Stimulated activated naive CD8-positive, alpha-beta T cell treated with anti-CD3 and anti-CD28 coated beads, Interleukin-15, Interleukin-2, amounts not matched to agents 100 U/mL and 50 U/mL, for 24 hours (primary cell): ENCODE measurements around the gene P2RX2.

Experiments used
- ATAC-seq: fragments of 150-1000 bp; cut with Tn5 transposase; one replicate; pipeline ENCODE4 v1.10.0; 2021
- DNase-seq: peaks from one replicate; pipeline ENCODE4 v3.0.0; 2021

The P2RX2 gene

GRCh38 chr12:132618683-132619043 lies at the start of gene P2RX2:
Gene P2RX2 (plus strand): TSS chr12:132618776. CDS start chr12:132618817, 41 bp downstream.
- no peak for DNase-seq
- no peak for ATAC-seq

GRCh38 chr12:132568826-132569480 lies 49.6 kb upstream of the P2RX2 start:
- no peak for ATAC-seq
- DNase-seq: no peak

DNA sequence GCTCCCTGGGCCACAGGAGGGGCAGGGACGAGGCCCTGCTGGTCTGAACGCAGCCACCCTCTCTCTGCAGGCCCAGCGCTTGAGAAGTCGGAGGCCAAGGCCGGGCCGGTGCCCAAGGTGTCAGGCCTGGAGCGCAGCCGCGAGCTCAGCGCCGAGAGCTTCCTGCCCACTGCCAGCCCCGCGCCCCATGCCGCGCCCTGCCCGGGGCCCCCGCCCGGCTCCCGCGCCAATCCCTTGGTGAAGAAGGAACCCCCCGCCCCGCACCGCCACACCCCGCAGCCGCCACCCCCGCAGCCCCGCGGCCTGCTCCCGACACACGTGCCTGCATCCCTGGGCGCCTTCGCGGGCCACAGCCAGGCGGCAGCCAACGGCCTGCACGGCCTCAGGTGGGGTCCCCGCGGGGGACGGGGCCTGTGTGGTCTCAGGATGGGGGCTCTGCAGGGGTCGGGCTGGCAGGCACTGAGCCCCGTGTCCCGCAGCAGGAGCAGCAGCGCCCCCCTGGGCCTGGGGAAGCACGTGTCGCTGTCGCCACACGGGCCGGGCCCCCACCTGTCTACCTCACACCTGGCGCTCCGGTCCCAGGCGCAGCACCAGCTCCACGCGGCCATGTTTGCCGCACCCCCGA lies 48.6 kb upstream of the P2RX2 start:
- ATAC-seq: no peak
- DNase-seq: no peak

DNA sequence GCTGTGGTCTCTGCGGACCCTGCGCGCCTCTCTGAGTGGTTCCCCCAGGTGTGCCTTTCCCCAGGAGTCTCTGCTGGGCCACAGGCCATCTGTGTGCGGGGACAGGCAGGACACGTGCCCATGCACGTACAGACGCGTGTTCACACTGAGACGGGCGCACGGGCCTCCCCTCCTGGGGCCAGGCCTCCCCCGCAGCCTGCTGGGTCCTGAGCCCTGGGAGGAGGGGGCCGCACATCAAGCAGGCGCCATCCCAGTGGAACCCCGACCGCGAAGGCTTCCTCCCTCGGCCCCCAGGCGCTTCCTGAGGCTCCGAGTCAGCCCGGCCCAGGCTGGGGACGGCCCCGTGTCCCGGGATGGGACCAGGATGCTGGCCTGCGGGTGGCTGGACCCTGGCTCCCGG lies 47.9 kb upstream of the P2RX2 start:
- ATAC-seq: no peak

GRCh38 chr12:132571051-132571450 lies 47.5 kb upstream of the P2RX2 start:
- DNase-seq: no peak
- no peak for ATAC-seq

More for the DNA sequence above, 47.9 kb upstream of the P2RX2 start:
- DNase-seq: no peak

DNA sequence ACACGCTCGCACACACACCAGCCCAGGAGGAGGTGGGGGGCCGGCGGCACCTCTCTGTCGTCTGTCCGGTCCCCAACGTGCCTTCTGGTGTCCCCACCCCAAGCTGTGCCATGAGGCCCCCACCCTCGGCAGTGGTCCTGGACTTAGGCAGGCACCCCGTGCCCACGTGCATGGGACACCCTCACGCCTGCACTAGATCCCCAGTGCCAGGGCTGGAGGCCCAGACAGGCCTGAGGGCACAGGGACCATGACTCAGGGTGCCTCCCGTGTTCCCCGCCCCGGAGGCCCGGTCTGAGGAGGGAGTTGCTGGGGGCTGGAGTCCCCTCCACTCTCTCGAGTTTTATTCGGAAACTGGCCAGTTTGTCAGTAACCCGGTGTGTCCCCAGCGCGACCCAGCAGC lies 47.0 kb upstream of the P2RX2 start:
- ATAC-seq (no peak), DNase-seq (no peak)

DNA sequence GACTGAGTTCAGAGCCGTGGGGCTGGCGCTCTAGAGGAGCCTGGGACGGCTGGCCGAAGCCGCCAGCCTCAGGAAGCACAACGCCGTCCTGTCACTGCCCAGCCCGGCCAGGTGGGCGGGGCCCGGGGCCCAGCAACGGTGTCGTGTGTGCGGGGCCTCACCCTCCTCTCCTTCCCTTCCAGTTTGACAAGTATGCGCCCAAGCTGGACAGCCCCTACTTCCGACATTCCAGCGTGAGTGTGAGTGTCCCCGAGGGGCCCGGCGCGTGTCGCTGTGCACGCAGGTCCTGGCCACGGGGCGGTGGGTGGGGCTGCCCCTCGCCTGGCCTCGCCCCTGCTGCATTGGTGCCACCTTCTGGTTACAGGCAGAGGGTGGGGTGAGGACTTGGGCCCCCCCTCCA lies 46.5 kb upstream of the P2RX2 start:
- ATAC-seq: no peak

DNA sequence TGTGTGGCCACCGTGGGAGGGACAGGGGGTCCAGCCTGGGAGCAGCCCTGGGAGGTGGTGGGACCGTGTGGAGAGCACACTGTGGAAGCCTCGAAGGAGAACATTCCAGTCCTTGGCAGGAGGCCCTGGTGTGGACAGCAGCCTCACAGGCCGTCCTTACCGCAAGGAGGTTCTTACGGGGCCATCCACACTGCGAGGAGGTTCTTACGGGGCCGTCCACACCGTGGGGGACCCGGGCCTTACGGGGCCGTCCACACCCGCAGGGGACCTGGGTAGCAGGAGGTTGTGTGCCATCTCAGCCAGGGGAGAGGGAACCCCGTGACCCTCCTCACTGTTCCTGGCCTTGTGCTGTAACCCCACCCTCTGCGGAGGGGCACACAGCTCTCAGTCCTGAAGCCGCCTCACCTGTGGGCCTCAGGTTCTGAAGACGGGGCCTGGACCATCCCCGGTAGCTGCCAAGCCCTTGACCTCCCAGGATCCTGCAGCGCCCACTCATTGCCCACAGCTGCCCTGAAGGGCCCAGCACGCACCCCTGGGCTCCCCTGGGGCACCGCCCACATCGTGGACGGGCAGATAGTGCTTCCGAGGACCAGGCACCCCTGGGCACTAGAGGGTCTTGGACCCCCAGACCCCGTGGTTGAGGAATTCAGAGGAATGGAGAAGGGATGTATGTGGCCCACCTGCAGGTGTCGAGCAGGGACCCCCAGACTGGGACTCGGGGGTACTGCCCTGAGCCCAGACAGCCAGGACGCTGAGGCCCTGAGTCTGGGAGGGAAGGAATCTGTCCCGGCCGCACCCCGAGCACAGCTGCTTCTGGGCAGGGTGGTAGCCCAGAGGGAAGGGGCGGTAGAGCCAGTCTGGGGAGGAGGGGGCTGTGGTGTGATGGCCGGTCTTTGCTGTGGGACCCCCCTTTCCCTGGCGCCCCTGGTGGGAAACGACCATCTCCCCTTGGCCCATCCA lies 45.5 kb upstream of the P2RX2 start:
- ATAC-seq (no peak), DNase-seq (no peak)

More for the DNA sequence above, 46.5 kb upstream of the P2RX2 start:
- DNase-seq: no peak

DNA sequence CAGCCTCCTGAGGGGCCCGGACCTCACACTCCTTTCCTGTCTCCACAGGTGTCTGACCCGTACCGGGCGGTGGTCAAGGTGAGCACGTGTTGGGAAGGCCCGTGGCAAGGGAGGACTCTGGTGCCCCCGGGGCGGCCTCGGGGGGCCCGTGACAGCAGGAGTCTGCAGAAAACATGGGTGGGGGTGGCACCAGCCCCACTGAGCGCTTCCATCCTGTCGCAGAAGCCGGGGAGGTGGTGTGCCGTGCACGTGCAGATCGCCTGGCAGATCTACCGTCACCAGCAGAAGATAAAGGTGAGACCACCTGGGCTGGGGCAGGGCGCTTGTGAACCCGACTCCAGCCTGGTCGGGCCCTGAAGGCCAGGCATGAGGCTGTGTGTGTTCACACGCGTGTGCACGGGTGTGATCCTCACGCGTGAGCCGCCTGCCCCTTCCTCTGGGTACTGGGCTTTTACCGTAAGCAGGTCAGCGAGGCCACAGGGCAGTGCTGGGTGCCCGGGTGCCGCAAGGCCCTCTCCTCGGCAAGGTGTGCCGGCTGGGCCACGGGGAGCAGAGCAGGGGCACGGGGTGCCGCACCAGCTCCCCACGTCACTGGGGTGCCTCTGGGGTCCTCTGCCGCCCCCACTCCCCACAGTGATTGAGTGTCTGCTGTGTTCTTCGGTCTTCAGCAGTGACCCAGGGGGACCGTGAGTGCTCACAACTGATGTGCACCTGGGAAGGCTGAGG lies 44.1 kb upstream of the P2RX2 start:
- no peak for ATAC-seq
- DNase-seq: no peak

- no peak for DNase-seq
- no peak for ATAC-seq
Observed at GRCh38 chr12:132575661-132576060, 42.9 kb upstream of the P2RX2 start.

DNA sequence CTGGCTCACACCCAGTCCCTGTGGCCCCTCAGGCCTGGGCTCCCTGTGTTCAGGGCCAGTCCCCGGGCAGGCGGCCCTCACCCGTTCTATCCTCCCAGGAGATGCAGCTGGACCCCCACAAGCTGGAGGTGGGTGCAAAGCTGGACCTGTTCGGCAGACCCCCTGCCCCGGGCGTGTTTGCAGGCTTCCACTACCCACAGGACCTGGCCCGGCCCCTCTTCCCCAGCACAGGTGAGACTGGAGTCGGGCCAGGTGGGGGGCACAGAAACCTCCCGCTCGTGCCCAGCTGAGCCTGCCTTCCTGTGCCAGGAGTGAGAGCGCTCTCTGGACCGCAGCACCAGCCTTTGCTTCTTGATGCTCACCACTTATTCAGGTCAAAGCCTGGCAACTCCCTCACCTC lies 41.9 kb upstream of the P2RX2 start:
- DNase-seq: no peak
- ATAC-seq: no peak

GRCh38 chr12:132577191-132577920 lies 41.2 kb upstream of the P2RX2 start:
- ATAC-seq (no peak), DNase-seq (no peak)

- ATAC-seq (no peak), DNase-seq (no peak)
Observed at GRCh38 chr12:132578118-132578517, 40.5 kb upstream of the P2RX2 start.

DNA sequence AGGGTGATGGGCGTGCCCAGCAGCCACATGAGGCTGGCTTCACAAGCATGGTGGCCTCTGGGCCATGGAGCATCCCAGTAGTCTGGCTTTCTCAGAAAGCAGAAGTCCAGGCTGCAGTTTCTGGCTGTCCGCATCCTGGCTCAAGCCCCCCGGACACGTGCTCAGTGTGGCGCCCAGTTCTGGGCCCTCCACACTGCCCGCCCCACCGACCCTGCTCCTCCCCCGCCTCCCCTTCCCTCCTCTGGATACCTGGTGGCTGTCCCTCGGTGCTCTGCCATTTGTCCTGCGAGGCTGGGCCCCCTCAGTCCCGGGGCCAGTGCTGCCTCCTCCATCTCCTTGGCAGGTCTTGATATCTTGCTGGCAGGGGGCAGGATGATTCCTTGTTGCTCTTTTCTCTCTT lies 39.8 kb upstream of the P2RX2 start:
- DNase-seq: no peak
- no peak for ATAC-seq

DNA sequence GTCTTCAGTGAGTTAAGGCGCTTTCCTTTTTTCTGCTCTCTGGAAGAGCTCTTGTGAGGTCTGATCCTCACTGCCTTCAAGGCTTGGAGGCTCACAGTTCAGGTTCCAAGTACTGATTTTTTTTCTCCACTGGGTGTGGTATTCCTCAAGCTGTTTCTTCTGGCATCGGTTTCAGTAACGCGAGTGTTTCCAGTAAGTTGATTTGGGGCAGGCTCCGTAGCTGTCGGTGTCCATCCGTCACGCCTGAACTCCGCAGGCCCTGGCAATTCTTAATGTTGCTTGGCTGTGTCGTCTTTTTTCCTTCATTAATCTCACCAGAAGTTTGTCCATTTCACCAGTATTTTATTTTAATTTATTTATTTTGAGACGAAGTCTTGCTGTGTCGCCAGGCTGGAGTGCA lies 38.8 kb upstream of the P2RX2 start:
- ATAC-seq (no peak), DNase-seq (no peak)

DNA sequence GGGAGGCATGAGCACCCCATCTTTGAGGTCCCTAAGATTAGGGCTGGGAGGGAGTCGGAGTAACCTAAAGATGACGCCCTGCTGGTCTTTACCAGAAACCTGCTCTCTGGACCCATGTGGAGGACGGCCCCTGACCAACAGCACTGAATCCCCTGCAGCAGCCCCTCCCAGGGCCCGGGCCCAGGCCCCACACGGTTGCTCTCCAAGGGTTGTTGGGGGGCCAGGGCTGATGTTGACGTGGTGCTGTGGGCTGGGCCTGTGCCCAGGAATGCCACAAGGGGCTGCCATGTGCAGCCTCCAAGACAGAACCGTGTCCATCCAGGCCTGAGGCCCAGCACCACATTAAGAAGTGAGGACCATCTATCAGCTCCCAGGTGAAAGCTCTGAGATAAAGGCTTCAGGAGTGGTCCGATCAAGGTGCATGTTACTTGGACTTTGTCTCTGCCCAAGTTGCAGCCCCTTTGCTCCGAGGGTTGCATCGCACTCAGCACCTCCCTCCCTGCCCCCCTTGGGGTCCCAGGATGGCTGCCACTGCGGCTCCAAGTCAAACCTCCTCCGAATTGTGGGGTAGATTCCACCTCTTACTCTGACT lies 37.8 kb upstream of the P2RX2 start:
- ATAC-seq (no peak), DNase-seq (no peak)

- DNase-seq (no peak), ATAC-seq (no peak)
Observed at GRCh38 chr12:132581348-132582057, 37.1 kb upstream of the P2RX2 start.

GRCh38 chr12:132582058-132582420 lies 36.5 kb upstream of the P2RX2 start:
- DNase-seq: no peak
- no peak for ATAC-seq

GRCh38 chr12:132582582-132583410 lies 35.8 kb upstream of the P2RX2 start:
- ATAC-seq (no peak), DNase-seq (no peak)

DNA sequence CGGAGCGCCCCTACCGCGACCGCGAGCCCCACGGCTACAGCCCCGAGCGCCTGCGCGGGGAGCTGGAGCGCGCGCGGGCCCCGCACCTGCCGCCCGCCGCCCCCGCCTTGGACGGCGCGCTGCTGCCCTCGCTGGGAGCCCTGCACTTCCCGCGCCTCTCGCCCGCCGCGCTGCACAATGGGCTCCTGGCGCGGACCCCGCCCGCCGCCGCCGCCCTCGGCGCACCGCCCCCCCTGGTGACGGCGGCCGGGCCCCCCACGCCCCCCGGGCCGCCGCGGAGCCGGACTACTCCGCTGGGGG lies 35.2 kb upstream of the P2RX2 start:
- ATAC-seq: no peak
- no peak for DNase-seq
